Measurements from ENCODE around the gene ADAM10.
A peak's percentile ranks its signal among the peaks of the same experiment; 100 is the strongest.
"Not testable (repeated sequence)": the region's sequence is repeated elsewhere in the genome, so short reads cannot be mapped to it uniquely, and the experiment has no call there.

The ADAM10 gene

DNA sequence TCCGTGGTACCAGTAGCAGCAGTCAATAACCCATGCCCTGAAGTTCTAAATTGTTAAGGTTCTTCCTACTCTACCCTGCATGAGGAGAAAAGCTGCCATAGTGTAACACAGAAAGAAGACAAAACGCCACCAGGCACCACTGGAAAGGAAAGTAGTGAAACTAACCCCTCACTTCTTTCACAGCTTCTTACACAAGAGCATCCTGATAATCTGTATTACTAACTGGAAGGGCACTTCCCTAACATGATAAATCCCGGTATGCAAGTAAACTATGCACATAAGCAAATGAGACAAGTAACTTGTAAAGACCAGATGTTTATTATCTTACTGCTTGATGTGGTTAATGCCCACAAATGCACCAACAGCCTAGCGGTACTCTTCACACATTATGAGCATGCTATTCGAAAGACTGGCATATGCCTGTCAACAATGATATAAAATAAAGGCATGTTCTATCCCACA, 141.3 kb downstream of the ADAM10 start:
- peak; percentile 49 for DNase-seq (ENCODE audit: low read depth)

DNA sequence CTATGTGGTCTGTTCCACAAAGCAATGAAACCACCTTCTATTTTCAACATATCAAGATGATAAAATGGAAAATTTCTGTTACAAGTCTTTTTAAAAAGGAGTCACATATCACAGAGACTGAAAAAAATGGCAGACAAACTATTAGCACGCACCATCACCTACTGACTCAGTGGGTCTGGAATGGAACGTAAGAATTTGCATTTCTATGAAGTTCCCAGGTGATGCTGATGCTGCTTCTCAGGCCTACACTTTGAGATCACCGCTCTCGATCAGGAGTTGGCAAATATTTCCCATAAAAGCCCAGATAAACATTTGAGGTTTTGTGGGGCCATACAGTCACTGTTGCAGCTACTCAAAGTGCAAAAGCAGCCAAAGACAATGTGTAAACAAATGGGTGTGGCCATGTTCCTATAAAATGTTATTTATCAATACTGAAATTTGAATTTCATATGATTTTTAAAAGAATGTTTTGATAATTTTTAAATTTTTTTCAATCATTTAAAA, 142.9 kb downstream of the ADAM10 start:
- no peak for DNase-seq (ENCODE audit: low read depth)

DNA sequence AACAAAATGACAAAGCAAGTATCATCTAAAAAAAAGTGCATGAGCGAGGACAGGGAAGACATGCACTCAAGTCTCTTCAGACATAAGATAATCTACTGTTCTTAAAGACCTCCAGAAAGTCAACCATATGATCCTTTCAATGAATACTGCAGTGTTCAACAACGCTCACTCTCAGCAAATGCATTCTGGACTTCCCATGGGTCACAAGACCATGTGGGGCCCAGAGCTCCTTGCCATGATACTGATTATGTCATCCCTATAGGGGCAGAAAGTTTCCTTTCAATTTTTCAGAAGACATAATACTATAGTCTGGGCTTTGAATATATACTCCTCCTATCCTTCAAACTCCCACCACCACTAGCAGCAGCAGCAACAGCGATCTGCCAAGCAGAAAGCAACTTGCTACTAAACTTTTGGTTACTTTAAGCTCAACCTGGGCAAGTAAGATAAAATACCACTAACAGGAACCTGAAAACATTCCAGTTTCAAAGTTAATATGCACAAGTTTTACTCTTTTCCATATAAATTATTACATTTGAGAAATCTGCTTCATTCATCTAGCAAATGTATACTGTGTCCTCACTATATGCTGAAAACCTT, 143.5 kb downstream of the ADAM10 start:
- no peak for DNase-seq (ENCODE audit: low read depth)

DNA sequence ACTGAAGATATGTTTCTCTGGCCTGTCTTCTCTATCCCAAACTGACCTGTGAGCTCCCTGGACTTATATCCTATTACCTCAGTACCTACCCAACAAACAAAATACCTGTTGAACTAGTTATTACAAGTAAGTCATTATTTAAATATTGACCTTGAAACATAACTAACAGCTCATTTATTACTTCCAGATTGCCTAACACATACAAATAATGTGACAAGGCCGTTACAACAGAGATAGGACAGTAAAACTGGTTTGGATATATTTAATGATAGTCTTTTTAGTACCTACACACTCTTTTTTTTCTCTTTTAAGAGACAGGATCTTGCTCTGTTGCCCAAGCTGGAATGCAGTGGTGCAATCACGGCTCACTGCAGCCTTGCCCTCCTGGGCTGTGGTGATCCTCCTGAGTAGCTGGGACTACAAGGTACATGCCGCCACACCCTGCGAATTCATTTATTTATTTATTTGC, 145.0 kb downstream of the ADAM10 start:
- no peak for DNase-seq (ENCODE audit: low read depth)

DNA sequence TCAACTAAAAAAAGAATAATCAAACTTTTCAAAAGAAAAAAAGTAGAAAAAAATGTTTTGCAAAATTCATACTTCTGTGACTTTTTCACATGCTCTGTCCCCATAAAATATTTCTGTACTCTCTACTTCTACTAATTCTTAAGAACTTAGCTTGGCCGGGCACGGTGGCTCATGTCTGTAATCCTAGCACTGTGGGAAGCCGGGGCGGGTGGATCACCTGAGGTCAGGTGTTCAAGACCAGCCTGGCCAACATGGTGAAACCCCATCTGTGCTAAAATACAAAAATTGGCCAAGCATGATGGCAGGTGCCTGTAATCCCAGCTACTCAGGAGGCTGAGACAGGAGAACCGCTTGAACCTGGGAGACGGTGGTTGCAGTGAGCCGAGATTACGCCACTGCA, 145.6 kb downstream of the ADAM10 start:
- DNase-seq (ENCODE audit: low read depth) = not testable (repeated sequence)

DNA sequence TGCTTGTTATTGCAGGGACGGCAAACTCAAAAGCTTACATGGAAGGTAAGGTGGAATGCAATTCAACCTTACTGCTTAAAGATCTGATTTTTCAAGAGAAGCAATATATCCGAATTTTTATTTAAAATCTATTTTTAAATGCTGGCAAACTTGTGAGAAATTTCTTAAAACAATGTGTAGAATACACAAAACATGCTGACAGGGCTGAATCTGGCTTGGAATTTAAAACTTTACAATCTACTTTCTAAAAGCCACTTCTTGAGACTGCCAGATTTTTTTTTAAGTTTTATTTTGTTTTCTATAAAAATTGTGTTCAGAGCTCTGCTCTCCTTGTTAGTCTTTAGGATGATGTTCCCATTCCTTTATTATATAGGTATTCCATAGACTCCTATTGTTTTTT, 146.7 kb downstream of the ADAM10 start:
- no peak for DNase-seq (ENCODE audit: low read depth)

DNA sequence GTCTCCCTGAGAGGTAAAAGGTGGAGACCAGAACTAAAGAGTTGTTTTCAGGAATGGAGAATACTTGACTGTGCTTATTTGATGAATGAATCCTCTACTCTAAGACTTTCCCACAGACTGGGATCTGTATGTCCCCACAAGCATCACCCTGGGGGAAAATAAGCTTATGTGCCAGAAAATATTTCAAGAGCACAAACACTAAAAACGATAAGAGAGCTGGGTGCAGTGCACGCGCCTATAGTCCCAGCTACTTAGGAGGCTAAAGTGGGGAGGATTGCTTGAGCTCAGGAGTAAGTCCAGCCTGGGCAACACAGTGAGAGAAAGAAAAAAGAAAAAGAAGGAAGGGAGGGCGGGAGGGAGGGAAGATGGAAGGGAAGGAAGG, 150.7 kb downstream of the ADAM10 start:
- DNase-seq (ENCODE audit: low read depth) = no peak

DNA sequence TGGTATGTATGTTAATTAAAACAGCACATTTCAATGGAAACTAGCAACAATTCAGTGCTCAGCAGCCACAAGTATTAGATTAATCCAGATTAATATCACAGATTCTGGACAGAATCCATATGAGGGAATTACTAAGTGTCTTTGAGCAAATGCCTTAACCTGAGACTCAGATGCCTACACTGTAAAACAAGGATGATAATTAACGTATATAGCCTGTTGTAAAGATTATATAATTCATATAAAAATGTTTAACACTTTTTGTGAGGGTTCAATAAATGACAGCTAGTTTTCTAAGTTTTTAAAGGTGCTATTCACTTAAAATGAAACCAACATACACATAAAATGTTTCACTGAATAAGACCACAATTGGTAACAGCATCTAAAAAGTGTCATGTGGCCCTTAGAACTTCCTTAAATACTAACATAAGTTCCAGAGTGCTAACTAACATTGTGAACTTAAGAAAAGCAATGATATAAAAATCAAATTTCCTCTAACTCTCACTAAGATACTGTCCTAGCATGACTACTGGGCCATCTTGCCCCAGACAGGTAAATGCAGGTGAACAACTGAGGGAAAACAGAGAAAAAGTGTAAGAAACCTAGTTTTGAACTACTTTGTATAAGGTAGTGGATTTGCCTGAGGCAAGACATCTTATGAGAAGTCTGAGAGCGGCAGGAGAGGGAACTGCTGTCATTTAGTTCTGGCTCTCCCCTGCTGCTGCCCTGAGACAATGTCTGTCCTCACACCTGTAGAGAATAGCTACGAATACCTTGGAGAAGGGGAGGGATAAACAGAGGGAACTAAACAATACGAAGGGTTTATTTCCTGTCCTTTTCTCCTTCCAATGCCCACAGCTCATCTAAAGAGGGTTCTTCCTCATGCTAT, 151.3 kb downstream of the ADAM10 start:
- DNase-seq (ENCODE audit: low read depth) = no peak

DNA sequence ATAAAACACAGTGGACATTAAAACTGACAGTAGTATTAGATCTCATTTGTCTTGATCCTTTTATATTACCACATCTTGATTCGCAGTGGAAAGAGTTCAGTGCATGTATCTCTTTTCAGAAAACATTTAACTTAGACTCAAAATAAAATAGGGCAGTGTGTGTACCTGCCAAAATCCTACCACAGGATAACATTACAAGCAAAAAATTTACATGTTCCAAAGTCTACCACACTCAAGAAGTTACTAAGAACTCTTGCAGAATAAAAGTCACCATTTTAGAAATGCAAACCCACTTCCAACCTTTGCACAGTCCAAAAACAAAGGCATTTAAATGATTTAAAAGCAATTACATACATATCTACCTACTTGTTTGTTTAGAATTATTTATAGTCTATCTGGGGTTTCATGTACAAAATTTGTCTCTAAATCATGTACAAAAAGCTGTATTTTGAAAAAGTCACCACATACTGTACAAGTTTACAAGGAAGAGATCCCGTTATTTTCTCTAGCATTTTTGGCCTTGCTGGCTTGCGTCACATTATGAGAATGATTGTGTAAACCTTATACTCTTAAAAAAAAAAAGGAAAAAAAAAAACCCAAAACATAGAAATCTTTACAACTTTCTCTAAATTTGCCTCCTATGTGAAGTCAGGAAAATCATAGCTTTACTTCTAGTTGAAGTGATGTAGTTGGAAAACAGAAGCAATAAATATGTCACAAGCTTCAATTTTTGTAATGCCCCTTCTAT, 153.8 kb downstream of the ADAM10 start:
- peak; percentile 14 for DNase-seq (ENCODE audit: low read depth)

DNA sequence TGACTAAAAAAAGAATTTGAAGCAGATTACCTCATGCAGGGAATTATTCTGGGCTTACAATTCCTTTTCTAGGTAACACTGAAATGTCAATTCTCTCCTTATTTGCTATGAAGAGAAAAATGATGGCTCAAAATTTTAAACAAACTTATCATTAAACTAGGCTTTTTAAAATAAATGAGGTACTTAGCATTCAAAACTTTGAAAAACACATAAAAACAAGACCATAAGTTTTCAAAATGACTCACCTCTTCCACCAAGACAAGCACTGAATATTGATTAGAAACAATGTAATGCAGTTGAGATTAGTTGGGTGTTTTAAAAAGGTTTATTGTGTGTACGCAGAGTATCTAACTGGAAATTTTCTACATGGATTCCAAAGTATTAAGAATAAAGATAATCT, 154.6 kb downstream of the ADAM10 start:
- DNase-seq (ENCODE audit: low read depth) = no peak

DNA sequence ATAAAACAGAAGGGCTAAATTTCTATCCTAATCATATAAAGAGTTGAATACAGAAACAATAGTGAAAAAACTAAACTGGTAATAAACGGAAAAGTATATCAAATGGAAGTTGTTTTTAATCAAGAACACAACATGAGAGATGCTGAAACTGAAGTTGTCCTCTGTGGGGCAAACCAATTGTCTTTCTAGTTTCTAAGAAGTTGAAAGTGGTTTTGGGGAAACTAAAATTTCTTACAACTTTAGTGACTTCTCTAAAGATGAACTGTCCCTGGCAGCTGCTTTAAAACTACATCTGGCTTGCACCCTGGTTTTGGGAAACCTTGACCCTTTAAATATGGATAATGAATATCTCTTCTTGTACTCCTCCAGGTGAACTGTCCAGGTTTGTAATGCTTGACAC, 155.6 kb downstream of the ADAM10 start:
- DNase-seq (ENCODE audit: low read depth) = no peak

DNA sequence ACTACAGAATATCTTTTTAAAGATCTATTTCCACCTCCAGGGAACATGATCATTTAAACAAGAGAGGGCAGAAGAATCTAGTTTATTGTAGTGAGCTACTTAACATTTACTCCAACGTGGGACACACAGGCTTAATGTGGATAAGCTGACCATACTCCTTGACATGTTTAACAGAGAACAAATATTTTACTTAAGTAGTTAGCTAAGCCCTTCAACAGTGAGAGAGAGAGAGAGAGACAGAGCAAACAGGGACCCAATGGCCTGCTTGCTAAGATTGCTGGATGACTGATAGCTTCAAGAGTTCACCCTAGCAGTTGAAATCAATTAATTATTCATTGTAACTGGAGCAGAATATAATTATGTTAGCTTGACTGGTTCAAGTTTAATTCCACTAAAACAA, 158.6 kb downstream of the ADAM10 start:
- no peak for DNase-seq (ENCODE audit: low read depth)

DNA sequence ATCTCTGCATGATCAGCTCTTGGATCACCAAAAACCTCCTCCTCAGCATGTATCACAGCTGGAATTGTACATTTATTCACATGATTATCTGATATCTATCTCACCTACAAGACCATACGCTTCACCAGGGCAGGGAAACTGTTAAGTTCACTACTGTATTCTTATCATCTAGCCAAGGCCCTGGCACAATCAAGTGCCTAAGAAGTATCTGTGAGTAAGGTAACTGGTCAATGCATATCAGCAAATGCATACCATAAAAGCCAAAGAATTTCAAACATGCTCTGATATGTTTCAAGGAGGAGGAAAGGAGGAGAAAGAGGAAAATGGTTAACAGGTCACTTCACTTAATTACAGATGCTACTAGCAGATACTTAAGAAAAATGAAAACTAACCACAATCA, 159.3 kb downstream of the ADAM10 start:
- DNase-seq (ENCODE audit: low read depth) = no peak

DNA sequence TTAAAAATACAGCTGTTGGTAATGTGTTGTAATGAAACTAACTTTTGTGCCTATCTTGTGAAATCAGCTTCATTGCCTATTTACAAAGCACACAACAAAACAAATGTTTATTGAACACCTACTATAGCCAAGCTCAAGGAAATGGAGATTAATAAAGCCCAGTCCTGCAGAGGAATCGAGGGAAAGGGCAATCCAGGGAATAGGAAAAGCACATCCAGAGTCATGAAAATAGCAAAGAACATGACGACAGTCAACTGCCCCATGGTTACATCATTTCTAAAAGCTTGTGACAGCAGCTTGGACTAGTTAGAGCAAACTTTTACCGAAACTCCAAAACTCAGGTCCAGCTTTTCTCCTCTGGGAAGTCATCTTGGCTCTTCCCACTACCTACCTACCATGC, 160.5 kb downstream of the ADAM10 start:
- DNase-seq (ENCODE audit: low read depth) = no peak

DNA sequence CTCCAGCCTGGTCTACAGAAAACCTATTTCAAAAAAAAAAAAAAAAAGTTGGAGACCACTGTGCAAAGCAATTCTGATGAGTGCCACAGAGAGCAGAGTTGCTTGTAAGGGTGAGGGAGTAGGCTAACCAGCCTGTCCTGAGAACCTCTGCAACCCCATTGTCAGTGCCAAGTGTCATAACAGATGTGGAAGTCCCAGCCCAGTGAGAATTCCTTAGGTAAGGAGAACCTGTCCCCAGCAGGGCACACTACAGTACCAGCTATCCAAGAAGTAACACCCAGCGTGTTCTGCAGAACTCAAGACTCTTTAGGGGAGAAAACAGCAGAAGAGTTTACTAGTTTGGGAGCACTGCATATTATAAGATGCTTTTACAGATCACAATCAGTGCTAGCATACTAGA, 161.4 kb downstream of the ADAM10 start:
- DNase-seq (ENCODE audit: low read depth) = no peak

DNA sequence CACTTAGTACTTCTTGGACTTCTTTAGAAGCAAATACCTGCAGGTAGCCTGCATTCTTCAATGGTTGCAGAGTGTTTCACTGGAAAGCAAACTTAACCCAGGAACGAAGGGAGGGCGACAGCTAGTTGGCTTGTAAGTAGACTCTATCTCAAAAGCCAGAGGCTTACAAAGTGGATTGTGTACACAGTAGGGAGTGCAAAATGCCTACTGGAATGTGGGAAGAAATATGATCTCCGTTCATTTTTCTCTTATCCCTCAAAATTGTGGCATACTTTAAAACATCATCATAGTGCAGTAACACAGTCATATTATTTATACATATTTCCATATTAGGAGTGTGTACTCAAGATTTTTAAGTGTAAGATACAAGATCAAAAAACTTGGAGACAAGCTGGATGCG, 162.0 kb downstream of the ADAM10 start:
- no peak for DNase-seq (ENCODE audit: low read depth)

DNA sequence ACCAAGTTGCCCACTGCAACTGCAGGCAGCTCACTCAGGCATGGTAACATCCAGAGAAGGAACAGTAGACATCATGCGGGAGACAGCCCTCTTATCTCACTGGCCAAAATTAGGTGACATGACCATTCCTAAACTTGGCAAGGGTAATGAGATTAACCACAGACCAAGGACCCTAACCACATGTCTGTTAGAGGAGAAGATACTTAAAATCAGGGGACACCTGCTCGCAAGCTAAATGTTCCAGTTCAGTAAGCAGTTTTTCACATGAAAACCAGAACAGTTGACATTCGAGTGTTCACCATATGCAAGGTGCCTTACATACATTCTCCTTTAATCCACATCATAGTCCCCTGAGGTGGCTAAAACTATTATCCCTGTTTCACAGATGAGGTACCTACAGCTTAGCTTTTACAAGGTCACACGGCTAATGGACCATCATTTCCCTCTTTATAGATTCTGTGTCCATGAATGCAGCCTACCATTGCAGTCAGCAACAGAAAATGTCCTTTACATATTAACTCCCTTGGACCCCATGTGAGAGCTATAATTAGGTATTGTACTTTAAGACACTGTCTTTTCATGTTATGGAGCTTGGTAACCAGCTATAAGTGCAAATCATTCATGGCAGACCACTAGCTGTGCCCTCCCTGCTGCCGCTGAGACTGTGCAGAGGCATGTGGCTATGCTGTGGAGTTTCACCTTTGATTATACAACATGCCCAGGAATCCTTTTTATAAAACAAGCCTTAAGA, 163.6 kb downstream of the ADAM10 start:
- no peak for DNase-seq (ENCODE audit: low read depth)

DNA sequence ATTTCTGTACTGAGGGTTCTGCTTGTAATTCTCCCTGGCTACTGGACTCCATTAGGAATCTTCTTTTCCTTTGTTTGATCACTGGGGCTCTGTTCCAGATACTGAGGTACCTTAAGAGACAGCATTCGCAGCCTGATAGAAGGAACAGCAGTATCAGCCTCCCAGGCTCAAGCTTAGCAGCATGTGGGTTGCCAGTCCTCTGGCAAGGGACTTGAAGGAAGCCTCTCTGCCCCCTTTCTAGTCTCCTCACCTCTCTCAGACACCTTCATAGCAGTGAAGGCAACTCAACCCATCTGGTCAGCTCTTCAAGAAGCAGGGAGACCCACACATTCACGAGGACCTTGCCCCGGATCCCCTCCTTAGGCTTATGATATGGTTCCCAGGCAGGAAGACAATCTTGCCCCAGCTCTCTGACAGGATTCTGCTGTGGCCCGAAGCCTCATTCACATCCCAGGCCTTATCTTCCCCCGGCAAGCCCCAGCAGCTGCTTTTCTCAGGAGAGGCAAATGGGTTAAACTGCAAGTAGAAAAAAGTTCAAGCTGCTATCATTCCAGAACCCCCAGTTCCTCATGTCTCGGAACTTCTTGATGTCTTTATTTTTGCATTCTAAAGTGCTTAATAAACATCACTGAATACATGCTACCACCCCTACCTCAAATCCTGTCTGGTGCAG, 164.6 kb downstream of the ADAM10 start:
- DNase-seq (ENCODE audit: low read depth) = no peak

DNA sequence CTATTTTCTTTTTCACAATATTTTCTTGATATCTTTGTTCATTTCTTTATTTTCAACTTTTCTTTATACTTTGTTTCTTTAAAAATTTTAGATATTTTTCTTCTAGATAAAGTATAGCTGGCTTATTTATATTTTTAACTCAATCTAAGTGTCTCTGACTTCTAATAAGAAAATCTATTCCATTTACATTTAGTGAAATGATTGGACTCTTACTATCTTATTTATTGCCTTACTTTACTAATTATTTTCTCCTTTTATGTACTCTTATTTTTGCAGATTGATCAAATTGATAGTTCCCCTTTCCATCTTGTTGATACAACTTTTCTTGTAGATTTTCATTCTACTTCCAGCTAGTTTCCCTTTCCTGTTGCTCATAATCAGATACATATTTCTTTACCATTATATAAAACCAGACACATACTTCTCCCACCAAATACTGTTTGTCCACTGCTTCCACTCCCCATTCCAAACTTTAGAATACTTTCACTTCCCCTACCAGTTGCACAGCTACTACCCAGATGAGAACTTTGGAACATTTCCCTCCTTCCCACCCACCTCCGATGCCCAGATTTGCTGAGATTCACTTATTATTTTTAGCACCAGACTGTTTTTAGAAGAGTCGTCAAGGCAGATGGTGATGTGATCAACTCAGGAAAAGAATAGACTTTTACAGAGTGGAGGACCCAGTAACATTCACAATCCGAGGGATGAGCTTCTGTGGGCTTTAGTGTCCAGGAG, 166.2 kb downstream of the ADAM10 start:
- DNase-seq (ENCODE audit: low read depth) = no peak

DNA sequence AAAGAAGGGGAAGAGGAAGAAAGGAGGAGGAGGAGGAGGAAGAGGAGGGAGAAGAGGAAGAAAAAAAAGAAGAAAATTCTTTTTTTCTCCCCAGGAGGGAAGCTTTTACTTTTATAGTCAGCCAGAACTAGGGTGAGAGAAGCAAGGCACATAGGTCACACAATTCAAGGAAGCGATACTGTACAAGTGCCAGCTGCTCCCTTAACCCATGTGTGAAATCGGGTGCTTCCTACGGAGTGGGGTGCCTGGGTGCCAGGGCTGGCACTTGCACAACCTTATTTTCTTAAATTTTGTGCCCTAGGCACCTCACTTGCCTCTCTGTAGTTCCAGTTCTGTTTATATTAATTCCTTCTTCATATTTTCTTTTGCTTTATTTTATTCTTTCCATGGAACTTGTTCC, 167.3 kb downstream of the ADAM10 start:
- no peak for DNase-seq (ENCODE audit: low read depth)

DNA sequence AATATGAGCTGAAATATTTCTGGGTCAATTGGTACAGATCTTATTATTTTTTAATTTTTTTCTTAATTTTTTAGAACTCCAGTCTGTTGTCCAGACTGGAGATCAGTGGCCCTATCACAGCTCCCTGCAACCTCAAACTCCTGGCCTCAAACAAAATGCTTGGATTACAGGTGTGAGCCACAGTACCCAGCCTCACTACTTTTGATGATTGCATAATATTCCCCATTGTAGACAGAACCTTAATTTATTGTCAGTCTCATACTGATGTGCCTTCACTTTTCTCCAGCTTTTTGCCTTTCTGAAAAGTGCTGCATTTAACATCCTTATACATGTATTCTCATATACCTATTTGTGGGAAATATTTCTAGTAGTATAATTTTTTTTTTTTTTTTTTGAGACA, 172.8 kb downstream of the ADAM10 start:
- DNase-seq (ENCODE audit: low read depth) = no peak

Measured in fibroblast of gingiva (primary cell).